ENCODE data around the gene ANKS1B.
"Not testable (repeated sequence)": the region's sequence is repeated elsewhere in the genome, so short reads cannot be mapped to it uniquely, and the experiment has no call there.

The ANKS1B gene

DNA sequence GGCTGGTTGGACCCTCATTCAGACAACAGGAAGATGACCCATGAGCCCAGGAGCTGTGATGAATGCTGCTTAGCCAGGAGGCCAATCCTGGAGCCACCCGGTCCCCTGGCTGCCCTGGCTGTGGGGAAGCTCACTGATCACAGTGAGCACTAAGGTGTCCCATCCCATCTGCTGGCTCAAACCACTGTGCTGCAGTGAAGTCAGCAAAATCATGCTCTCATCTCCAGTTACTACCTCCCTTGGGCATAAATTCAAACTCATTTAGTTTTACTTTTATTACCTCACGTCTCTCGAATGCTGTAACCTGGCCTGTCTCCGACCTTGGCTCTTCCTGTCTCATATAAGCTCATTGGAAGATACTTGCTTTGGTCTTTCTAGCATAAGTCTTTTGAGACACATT lies 1227.3 kb downstream of the ANKS1B start:
- Histone ChIP-seq H3K4me2 (ENCODE audit: low read length) (no peak overlapping the region), H3K27me3 (ENCODE audit: control insufficient read depth, insufficient read depth, low read length) (no peaks in the 10 kb centered on the region), H3K36me3 (ENCODE audit: control insufficient read depth, insufficient read depth, low read length) (no peaks in the 10 kb centered on the region), H3K27ac (no peak overlapping the region), H2AFZ (no peak overlapping the region), H3K9ac (no peak overlapping the region), H3K4me1 (no peaks in the 10 kb centered on the region), H3K9me3 (ENCODE audit: control insufficient read depth, low read length) (no peaks in the 10 kb centered on the region), H3K79me2 (no peaks in the 10 kb centered on the region), H3K4me3 (ENCODE audit: low read depth, low read length) (no peak overlapping the region)
- TF ChIP-seq, protein P1, sequence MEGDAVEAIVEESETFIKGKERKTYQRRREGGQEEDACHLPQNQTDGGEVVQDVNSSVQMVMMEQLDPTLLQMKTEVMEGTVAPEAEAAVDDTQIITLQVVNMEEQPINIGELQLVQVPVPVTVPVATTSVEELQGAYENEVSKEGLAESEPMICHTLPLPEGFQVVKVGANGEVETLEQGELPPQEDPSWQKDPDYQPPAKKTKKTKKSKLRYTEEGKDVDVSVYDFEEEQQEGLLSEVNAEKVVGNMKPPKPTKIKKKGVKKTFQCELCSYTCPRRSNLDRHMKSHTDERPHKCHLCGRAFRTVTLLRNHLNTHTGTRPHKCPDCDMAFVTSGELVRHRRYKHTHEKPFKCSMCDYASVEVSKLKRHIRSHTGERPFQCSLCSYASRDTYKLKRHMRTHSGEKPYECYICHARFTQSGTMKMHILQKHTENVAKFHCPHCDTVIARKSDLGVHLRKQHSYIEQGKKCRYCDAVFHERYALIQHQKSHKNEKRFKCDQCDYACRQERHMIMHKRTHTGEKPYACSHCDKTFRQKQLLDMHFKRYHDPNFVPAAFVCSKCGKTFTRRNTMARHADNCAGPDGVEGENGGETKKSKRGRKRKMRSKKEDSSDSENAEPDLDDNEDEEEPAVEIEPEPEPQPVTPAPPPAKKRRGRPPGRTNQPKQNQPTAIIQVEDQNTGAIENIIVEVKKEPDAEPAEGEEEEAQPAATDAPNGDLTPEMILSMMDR (IDR thresholded peaks at IDR 0.05) = no peak

DNA sequence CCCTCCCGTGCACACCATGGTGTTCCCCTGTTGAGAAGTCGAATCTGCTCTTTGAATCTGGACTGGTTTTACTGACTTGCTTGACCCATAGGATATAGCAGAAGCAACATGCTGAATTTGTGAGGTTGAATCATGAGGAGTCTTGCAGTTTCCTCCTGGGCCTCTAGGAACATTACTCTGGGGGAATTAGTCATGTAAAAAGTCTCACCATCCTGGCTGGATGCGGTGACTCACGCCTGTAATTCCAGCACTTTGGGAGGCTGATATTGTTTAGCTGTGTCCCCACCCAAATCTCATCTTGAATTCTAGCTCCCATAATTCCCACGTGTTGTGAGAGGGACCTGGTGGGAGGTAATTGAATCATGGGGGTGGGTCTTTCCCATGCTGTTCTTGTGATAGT lies 1228.9 kb downstream of the ANKS1B start:
- not testable (repeated sequence) for H3K36me3 ChIP-seq (ENCODE audit: control insufficient read depth, insufficient read depth, low read length); H2AFZ ChIP-seq; H3K79me2 ChIP-seq; H3K27me3 ChIP-seq (ENCODE audit: control insufficient read depth, insufficient read depth, low read length); H3K4me1 ChIP-seq; H3K4me3 ChIP-seq (ENCODE audit: low read depth, low read length); H3K4me2 ChIP-seq (ENCODE audit: low read length); H3K9me3 ChIP-seq (ENCODE audit: control insufficient read depth, low read length); H3K9ac ChIP-seq; H3K27ac ChIP-seq

- Histone ChIP-seq H3K4me3 (ENCODE audit: low read depth, low read length) (no peak overlapping the region), H2AFZ (no peak overlapping the region), H3K4me1 (no peaks in the 10 kb centered on the region), H3K79me2 (no peaks in the 10 kb centered on the region), H3K9me3 (ENCODE audit: control insufficient read depth, low read length) (no peaks in the 10 kb centered on the region), H3K4me2 (ENCODE audit: low read length) (no peak overlapping the region), H3K27ac (no peak overlapping the region), H3K9ac (no peak overlapping the region), H3K27me3 (ENCODE audit: control insufficient read depth, insufficient read depth, low read length) (no peaks in the 10 kb centered on the region), H3K36me3 (ENCODE audit: control insufficient read depth, insufficient read depth, low read length) (no peaks in the 10 kb centered on the region)
- TF ChIP-seq, protein P1 (IDR thresholded peaks at IDR 0.05) = no peak
These were observed 1230.6 kb downstream of the ANKS1B start for GRCh38 chr12:98754095-98754494.

- Histone ChIP-seq H3K9ac (no peak overlapping the region), H3K27me3 (ENCODE audit: control insufficient read depth, insufficient read depth, low read length) (no peaks in the 10 kb centered on the region), H3K27ac (no peak overlapping the region), H2AFZ (no peak overlapping the region), H3K79me2 (no peaks in the 10 kb centered on the region), H3K36me3 (ENCODE audit: control insufficient read depth, insufficient read depth, low read length) (no peaks in the 10 kb centered on the region), H3K9me3 (ENCODE audit: control insufficient read depth, low read length) (no peaks in the 10 kb centered on the region), H3K4me1 (no peaks in the 10 kb centered on the region), H3K4me2 (ENCODE audit: low read length) (no peak overlapping the region), H3K4me3 (ENCODE audit: low read depth, low read length) (no peak overlapping the region)
- TF ChIP-seq, protein P1 (IDR thresholded peaks at IDR 0.05) = no peak
These were observed 1232.0 kb downstream of the ANKS1B start for GRCh38 chr12:98752726-98753125.

- Histone ChIP-seq H3K4me1 (no peaks in the 10 kb centered on the region), H3K4me3 (ENCODE audit: low read depth, low read length) (no peak overlapping the region), H3K9me3 (ENCODE audit: control insufficient read depth, low read length) (no peaks in the 10 kb centered on the region), H3K79me2 (no peaks in the 10 kb centered on the region), H3K9ac (no peak overlapping the region), H3K36me3 (ENCODE audit: control insufficient read depth, insufficient read depth, low read length) (no peaks in the 10 kb centered on the region), H3K27me3 (ENCODE audit: control insufficient read depth, insufficient read depth, low read length) (no peaks in the 10 kb centered on the region), H3K27ac (no peak overlapping the region), H3K4me2 (ENCODE audit: low read length) (no peak overlapping the region), H2AFZ (no peak overlapping the region)
- TF ChIP-seq, protein P1 (IDR thresholded peaks at IDR 0.05) = no peak
These were observed 1233.1 kb downstream of the ANKS1B start for GRCh38 chr12:98751580-98752115.

Measured in parathyroid adenoma (tissue), 2 donors.